ENCODE data around the gene PTH1R. TPM values are rescaled to one million over a fixed set of nuclear protein-coding genes. Genes with fewer than 3 reads are reported as not detected.
A peak's percentile ranks its signal among the peaks of the same experiment; 100 is the strongest.

Gene PTH1R
- total RNA-seq, 2 donors from 2014 or later, result 0.69 to 0.86 TPM

DNA sequence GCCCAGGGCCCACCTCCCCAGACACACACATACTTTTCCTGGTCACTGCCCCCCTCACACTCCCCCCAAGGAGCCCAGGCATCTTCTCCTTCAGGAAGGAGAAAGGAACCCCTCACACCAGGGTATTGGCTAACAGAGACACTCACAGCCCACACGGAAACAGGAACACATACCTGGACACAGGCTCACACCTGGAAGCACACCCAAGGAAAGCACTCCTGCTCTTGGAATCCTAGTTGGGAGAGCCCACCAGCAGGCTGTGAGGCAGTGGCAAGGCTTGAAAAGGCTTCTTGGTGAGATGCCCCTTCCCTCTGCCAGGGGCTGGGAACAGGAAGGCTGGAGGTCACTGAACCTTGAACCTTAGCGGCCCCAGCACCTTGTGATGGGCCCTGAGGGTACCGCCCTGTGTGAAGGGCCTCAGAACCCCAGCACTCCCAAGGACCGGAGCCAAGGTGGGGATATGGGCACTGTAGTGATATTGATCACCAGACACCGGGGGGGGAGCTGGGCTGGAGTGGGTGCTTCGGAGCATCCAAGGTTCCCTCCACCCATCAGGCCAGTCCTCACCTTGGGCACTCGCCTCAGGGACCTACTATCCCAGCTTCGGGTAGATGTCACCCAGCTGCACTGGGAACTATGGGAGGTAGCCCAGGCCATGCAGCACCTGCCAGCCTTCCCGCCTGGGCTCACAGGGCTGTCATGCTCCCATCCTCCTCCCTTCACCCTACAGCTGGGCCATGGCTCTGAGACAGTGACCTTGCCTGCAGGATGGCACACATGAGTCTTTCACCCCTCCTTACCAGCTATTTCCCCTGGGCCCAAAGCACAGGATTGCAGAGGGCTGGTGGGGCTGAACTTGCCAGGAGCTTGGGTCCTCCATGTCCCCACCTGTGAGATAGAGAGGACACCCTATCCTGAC lies 30.6 kb upstream of the PTH1R start:
- H3K36me3 ChIP-seq, result no peaks in the 10 kb centered on the region
- intact Hi-C loops (cut with DNase I), result no loop called here
- DNase-seq, result peak; percentile 19
- TF ChIP-seq, protein P1, sequence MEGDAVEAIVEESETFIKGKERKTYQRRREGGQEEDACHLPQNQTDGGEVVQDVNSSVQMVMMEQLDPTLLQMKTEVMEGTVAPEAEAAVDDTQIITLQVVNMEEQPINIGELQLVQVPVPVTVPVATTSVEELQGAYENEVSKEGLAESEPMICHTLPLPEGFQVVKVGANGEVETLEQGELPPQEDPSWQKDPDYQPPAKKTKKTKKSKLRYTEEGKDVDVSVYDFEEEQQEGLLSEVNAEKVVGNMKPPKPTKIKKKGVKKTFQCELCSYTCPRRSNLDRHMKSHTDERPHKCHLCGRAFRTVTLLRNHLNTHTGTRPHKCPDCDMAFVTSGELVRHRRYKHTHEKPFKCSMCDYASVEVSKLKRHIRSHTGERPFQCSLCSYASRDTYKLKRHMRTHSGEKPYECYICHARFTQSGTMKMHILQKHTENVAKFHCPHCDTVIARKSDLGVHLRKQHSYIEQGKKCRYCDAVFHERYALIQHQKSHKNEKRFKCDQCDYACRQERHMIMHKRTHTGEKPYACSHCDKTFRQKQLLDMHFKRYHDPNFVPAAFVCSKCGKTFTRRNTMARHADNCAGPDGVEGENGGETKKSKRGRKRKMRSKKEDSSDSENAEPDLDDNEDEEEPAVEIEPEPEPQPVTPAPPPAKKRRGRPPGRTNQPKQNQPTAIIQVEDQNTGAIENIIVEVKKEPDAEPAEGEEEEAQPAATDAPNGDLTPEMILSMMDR (IDR thresholded peaks at IDR 0.05), result no peak
- H3K9me3 ChIP-seq, result no peaks in the 10 kb centered on the region
- peak overlapping the region in 1 of 2 donors; percentile 79 for H3K9ac ChIP-seq (ENCODE audit: low read depth in 2 of 2, low read length in 2 of 2)
- peak overlapping the region; percentile 47 for H3K4me3 ChIP-seq
- no peak overlapping the region for H3K27ac ChIP-seq
- H3K27me3 ChIP-seq, result no peaks in the 10 kb centered on the region
- H3K4me1 ChIP-seq, result no peaks in the 10 kb centered on the region

DNA sequence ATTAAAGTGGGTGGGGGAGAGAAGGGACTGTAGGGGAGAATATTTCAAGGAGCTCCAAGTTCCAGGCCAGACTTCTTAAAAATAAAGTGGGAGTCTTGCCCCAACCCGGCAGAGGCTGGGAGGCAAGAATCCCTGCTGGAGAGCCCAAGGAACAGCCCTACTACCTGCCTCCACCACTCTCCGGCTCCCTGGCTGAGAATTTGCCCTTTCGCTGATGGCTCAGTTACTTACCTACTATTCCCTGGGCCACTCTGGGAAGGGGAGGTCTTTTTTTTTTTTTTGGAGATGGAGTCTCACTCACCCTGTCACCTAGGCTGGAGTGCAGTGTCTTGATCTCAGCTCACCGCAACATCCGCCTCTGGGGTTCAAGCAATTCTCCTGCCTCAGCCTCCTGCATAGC lies 29.8 kb upstream of the PTH1R start:
- no peaks in the 10 kb centered on the region for H3K36me3 ChIP-seq
- no peaks in the 10 kb centered on the region for H3K27me3 ChIP-seq
- intact Hi-C loops (cut with DNase I), result no loop called here
- H3K9ac ChIP-seq (ENCODE audit: low read depth in 2 of 2, low read length in 2 of 2), result no peak overlapping the region
- no peak overlapping the region for H3K4me3 ChIP-seq
- H3K27ac ChIP-seq, result no peak overlapping the region
- H3K9me3 ChIP-seq, result no peaks in the 10 kb centered on the region
- DNase-seq, result no peak
- TF ChIP-seq, protein P1 (IDR thresholded peaks at IDR 0.05), result no peak
- H3K4me1 ChIP-seq, result no peaks in the 10 kb centered on the region

DNA sequence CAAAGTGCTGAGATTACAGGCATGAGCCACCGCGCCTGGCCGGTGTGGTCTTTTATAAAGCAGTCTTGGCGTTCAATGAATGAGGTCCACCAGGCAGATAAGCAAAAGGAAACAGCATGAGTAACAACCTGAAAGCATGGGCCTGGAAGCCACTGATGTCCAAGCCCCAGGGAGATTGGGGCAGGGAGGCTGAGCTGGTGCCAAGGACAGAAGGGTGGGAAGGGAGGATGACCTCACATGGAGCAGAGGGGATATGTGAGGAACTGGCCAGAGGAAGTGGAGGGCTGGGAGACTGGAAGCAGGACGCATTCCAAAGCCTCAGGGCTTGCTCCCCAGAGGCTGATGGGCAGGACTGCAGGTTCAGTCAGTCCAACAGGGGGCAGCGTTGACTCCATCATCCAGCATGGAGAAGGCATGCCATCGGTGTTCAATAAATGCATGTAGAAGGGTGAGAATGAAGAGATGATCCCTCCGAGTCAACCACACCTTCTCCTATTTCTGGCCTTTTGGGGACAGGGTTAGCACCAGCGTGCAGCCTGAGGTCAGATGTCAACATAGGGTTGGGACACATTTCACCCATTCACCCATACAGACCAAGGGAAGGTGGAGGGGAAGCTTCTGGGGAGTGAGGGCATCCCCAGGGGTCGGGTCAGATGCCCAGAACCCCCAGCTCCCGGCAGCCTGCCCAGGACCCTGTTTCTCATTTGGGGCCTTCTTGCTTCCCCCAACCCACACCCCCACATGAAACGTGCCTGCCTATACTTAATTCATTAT lies 29.1 kb upstream of the PTH1R start:
- Histone ChIP-seq H3K27me3 (no peaks in the 10 kb centered on the region), H3K4me1 (no peaks in the 10 kb centered on the region), H3K9ac (ENCODE audit: low read depth in 2 of 2, low read length in 2 of 2) (no peak overlapping the region), H3K9me3 (no peaks in the 10 kb centered on the region), H3K27ac (no peak overlapping the region), H3K4me3 (no peak overlapping the region), H3K36me3 (no peaks in the 10 kb centered on the region)
- TF ChIP-seq, protein P1 (IDR thresholded peaks at IDR 0.05), result no peak
- peak; percentile 41 for DNase-seq
- intact Hi-C loops (cut with DNase I), result no loop called here

DNA sequence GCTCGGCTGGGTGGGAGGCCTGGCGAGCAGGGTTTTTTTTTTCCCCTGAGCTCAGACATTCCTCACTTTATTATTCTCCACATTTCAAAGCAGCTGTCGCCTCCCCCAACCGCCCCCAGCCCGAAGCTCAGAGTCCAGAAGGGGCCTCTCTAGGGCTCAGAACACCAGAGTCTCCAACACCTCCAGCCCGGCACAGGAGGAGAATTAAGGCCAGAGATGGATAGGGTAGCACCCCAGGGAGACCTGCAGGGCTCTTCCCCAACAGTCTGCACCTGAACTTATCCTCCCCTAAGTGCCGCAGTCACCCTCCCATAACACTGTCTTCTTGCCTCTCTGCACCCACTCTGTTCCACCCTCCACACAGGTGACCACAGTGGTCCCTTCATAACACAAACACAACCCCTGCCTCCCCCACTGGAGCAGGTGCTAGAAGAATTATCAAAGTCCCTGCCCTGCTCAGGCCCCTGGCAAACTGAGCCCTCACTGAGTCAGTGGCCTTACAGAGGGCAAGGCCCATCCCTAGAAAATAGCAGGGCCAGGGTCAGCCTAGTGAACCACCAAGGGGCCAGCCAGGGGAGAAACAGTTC lies 28.4 kb upstream of the PTH1R start:
- intact Hi-C loops (cut with DNase I), result no loop called here
- no peaks in the 10 kb centered on the region for H3K4me1 ChIP-seq
- no peak overlapping the region for H3K27ac ChIP-seq
- DNase-seq, result no peak
- no peak overlapping the region for H3K9ac ChIP-seq (ENCODE audit: low read depth in 2 of 2, low read length in 2 of 2)
- no peaks in the 10 kb centered on the region for H3K36me3 ChIP-seq
- TF ChIP-seq, protein P1 (IDR thresholded peaks at IDR 0.05), result no peak
- no peak overlapping the region for H3K4me3 ChIP-seq
- H3K27me3 ChIP-seq, result no peaks in the 10 kb centered on the region
- H3K9me3 ChIP-seq, result no peaks in the 10 kb centered on the region

DNA sequence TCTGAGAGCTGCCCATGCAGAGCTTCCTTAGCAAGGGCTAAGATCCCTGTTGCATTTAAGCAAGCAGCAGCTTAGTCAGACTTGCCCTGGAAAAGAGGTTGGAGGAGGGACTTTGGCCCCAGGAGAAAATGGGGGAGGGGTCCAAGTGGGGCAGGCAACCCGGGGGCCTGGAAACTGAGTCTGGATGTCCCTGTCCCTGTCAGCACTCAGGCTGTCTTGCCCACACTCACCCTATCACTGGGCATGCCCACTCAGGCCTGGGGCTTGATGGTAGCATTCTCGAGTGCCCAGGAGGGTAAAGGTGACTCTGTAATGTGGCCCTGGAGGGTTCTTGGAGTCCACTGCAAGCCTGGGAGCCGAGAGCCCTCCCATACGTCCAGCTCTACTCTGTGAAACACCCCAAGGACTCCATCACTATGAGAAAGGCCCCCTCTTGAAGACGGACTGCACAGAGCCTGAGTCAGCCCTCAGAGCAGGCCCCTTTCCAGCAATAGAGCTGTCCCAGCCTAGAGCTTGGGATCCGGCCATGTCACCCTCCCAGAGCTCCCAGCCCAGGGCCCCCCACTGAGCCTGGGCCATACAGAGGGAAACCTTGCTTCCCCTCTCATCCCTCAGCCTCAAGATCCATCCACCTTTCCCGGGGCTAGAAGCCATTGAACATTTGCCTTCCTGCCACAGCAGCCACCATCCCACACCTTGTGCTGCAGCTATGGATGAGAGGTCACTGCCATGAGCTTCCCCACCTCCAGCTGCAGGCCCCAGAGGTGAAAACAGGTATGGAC lies 27.6 kb upstream of the PTH1R start:
- intact Hi-C loops (cut with DNase I), result no loop called here
- no peaks in the 10 kb centered on the region for H3K4me1 ChIP-seq
- DNase-seq, result no peak
- H3K9me3 ChIP-seq, result no peaks in the 10 kb centered on the region
- H3K36me3 ChIP-seq, result no peaks in the 10 kb centered on the region
- H3K27ac ChIP-seq, result no peak overlapping the region
- H3K4me3 ChIP-seq, result no peak overlapping the region
- TF ChIP-seq, protein P1 (IDR thresholded peaks at IDR 0.05), result no peak
- H3K27me3 ChIP-seq, result no peaks in the 10 kb centered on the region
- no peak overlapping the region for H3K9ac ChIP-seq (ENCODE audit: low read depth in 2 of 2, low read length in 2 of 2)

All from colonic mucosa (tissue), 4 donors.